GM12878 (cell line): ENCODE data around the gene COQ8B.

Experiments
- BRCA1 ChIP-seq: IDR thresholded peaks from 2 replicates; pipeline ENCODE4 v1.6.1; 2011; ENCODE audit warnings: low read depth, low read length, improper control_type of control experiment
- CHD1 ChIP-seq: IDR thresholded peaks from 2 replicates; pipeline ENCODE4 v1.6.1; 2012; ENCODE audit warnings: low read depth, low read length, improper control_type of control experiment
- CTCF ChIP-seq, 3 experiments: IDR thresholded peaks in 2 of 3; conservative IDR thresholded peaks in 1 of 3; 2 replicates each; pipeline ENCODE4 v1.5.1; 2011; ENCODE audit warnings: low read depth in 3 of 3, low read length in 3 of 3, mild to moderate bottlenecking in 3 of 3, control low read depth in 2 of 3, moderate library complexity in 2 of 3, inconsistent platforms in 1 of 3, mixed read lengths in 1 of 3; ENCODE audit not compliant: control insufficient read depth in 2 of 3, insufficient read depth in 1 of 3; ENCODE audit errors: extremely low read depth in 1 of 3
- EP300 ChIP-seq, 2 experiments: fragments of 150-350 bp in 1 of 2; IDR thresholded peaks; 2 replicates each; pipeline ENCODE4 v1.6.1; 2011 to 2012; ENCODE audit warnings: low read depth in 2 of 2, low read length in 2 of 2, borderline replicate concordance in 1 of 2, improper control_type of control experiment in 1 of 2, inconsistent platforms in 1 of 2; ENCODE audit not compliant: control insufficient read depth in 1 of 2
- HDAC2 ChIP-seq: fragments of 200-600 bp; sonication (generic); IDR thresholded peaks from 2 replicates; pipeline ENCODE4 v1.6.1; 2017
- NFIC ChIP-seq: IDR thresholded peaks from 2 replicates; pipeline ENCODE4 v1.6.1; 2012; ENCODE audit warnings: low read depth, mild to moderate bottlenecking, inconsistent platforms, low read length, moderate library complexity
- POLR2A ChIP-seq: IDR thresholded peaks from 2 replicates; pipeline ENCODE4 v1.6.1; 2011; ENCODE audit warnings: low read depth, mild to moderate bottlenecking, low read length
- RBBP5 ChIP-seq: fragments of 200-600 bp; sonication (generic); conservative IDR thresholded peaks from 2 replicates; pipeline ENCODE4 v1.6.1; 2016
- RFX5 ChIP-seq: IDR thresholded peaks from 2 replicates; pipeline ENCODE4 v1.6.1; 2011; ENCODE audit warnings: low read depth, low read length, improper control_type of control experiment
- SUZ12 ChIP-seq: fragments of 200-600 bp; sonication (generic); IDR thresholded peaks from one replicate; pipeline ENCODE4 v1.6.1; 2018; ENCODE audit warnings: antibody characterized with exemption, mild to moderate bottlenecking; ENCODE audit not compliant: unreplicated experiment
- TBL1XR1 ChIP-seq: IDR thresholded peaks from 2 replicates; pipeline ENCODE4 v1.6.1; 2012; ENCODE audit warnings: low read depth, low read length, improper control_type of control experiment
- TF ChIP-seq, protein P1 (sequence below): fragments of 450-650 bp; IDR thresholded peaks from 2 replicates; pipeline ENCODE4 v1.6.1; 2014; ENCODE audit warnings: mild to moderate bottlenecking

- TF ChIP-seq TBL1XR1 (no peak), CTCF (IDR thresholded peaks at IDR 0.05 in 2 of 3, conservative IDR thresholded peaks at IDR 0.05 in 1 of 3; ENCODE audit: control insufficient read depth in 2 of 3, extremely low read depth in 1 of 3, insufficient read depth in 1 of 3, low read depth in 3 of 3, low read length in 3 of 3) (no peak), BRCA1 (no peak), RBBP5 (no peak), EP300 (IDR thresholded peaks at IDR 0.05; ENCODE audit: borderline replicate concordance in 1 of 2, control insufficient read depth in 1 of 2, low read depth in 2 of 2, low read length in 2 of 2) (no peak), POLR2A (no peak), CHD1 (no peak), SUZ12 (no peak), NFIC (no peak), HDAC2 (no peak), RFX5 (no peak)
- TF ChIP-seq, protein P1, sequence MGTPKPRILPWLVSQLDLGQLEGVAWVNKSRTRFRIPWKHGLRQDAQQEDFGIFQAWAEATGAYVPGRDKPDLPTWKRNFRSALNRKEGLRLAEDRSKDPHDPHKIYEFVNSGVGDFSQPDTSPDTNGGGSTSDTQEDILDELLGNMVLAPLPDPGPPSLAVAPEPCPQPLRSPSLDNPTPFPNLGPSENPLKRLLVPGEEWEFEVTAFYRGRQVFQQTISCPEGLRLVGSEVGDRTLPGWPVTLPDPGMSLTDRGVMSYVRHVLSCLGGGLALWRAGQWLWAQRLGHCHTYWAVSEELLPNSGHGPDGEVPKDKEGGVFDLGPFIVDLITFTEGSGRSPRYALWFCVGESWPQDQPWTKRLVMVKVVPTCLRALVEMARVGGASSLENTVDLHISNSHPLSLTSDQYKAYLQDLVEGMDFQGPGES = no peak
These were observed 24.1 kb upstream of the COQ8B start for GRCh38 chr19:40740747-40741146.
